Measurements from ENCODE around the gene RNF168. TPM values are rescaled to one million over a fixed set of nuclear protein-coding genes. Genes with fewer than 3 reads are reported as not detected.
"Not testable (repeated sequence)": the region's sequence is repeated elsewhere in the genome, so short reads cannot be mapped to it uniquely, and the experiment has no call there.

RNF168 gene
- total RNA-seq, 1 experiment from 2014 or later = 19.4 TPM

DNA sequence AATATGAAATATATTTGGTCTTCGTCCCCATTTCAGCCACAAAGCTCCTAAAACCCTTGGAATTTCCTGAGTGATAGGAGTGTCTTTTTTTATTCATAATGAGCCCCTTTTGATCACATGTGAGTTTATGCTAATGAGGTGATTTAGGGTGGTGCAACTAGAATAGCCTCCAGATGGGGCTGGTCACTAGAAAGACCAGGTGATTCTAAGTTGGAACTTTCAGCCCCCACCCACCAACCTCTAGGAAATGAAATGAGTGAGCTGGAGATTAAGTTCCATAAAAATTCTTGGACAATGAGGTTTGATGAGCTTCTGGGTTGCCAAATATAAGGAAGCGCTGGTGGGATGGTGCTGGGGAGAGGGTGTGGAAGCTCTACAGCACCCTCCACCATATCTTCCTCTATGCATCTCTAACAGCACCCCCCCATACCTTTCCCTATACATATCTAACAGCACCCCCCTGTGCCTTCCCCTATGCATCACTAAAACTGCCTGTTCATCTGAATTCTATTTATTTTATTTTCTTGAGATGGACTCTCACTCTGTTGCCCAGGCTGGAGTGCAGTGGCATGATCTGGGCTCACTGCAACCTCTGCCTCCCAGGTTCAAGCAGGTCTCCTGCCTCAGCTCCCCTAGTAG, 13.7 kb upstream of the RNF168 start:
- no peak for DNase-seq (ENCODE audit: low spot score)

DNA sequence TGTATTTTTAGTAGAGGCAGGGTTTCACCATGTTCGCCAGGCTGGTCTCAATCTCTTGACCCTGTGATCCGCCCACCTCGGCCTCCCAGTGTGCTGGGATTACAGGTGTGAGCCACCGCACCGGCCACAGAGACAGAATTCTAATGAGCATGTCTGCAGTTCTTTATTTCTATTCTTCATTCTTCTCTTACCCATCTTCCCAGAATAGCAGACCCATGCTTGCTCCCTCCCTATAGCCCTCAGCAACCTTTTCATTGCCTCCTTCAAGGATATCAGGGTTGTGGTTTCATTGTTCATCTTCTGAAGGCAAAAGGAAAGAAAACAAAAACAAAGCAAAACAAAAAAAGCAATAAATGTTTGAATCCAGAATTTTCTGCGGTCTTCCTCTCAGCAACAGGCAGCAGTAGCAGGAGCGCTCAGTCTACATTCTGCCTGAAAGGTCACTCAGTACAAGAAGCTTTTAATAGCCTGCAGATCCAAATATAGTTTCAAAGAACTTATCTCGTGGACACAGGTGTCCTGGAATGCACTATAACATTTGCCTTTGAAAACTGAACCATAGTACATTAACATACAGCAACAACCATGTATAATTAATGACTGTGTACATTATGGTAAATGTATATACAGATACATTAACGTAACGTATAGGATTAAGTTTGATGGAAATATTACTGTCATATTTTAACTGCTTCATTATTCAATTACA, 11.5 kb upstream of the RNF168 start, which contains the start of gene SMCO1:
SMCO1 (minus strand) TSS at position 434 of the 709 bp plus-strand sequence; CDS start at position 297, 137 bp downstream.
- no peak for DNase-seq (ENCODE audit: low spot score)

DNA sequence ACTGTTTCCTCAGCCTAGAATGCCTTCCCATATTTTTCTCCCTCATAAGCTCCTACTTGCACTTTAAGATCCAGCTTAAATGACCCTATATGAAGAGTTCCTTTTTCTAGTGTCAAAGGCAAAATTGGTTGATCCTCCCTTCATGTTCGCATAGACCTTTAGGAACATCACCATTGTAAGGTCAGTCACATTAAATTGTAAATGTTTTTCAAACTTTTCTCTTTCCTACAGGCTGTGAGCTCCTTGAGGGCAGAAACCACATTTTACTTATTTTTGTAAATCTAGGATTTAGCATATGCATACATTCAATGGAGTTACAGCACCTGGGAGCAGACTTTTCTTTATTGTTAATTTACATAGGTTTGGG, 10.8 kb upstream of the RNF168 start:
- no peak for DNase-seq (ENCODE audit: low spot score)

DNA sequence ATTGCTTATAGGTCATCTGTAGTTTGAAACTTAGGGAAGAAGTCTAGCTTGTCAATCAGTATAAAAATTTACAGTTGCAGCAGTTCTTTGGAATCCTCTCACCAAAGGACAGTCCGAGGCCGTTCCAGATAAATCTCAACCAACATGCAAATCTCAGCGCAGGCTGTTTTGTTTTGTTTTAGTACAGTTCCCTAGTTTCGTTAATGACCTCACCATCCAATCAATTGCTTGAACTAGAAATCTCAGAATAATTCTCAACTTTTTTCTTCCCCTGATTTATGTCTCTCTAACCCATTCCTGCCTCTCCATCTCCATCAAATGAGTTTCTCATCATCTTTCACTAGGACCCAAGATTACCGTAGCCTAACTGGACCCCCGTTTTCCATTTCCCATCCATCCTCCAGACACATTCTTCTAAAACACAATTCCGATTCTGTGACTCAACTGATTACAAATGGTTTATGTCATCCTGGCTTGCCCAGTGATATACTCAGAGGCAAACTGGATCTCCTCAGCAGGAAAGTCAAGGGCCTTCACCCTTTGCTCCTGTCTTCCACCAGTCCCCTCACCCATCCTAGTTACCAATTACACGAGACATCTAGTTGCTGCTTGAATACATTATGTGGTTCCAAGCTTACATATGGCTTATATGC, 10.3 kb upstream of the RNF168 start:
- no peak for DNase-seq (ENCODE audit: low spot score)

DNA sequence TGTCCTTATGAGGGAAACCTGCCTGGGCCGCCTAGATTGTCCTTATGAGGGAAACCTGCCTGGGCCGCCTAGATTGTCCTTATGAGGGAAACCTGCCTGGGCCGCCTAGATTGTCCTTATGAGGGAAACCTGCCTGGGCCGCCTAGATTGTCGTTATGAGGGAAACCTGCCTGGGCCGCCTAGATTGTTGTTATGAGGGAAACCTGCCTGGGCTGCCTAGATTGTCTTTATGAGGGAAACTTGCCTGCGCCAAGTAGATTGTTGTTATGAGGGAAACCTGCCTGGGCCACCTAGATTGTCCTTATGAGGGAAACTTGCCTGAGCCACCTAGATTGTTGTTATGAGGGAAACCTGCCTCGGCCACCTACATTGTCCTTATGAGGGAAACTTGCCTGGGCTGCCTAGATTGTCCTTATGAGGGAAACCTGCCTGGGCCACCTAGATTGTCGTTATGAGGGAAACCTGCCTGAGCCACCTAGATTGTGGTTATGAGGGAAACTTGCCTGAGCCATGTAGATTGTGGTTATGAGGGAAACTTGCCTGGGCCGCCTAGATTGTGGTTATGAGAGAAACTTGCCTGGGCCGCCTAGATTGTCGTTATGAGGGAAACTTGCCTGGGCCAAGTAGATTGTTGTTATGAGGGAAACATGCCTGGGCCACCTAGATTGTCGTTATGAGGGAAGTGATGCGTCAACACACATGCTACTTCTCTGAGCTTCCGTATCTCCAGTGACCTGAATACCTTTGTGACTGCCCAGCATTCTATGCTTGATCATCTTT, 8.3 kb upstream of the RNF168 start:
- not testable (repeated sequence) for DNase-seq (ENCODE audit: low spot score)

DNA sequence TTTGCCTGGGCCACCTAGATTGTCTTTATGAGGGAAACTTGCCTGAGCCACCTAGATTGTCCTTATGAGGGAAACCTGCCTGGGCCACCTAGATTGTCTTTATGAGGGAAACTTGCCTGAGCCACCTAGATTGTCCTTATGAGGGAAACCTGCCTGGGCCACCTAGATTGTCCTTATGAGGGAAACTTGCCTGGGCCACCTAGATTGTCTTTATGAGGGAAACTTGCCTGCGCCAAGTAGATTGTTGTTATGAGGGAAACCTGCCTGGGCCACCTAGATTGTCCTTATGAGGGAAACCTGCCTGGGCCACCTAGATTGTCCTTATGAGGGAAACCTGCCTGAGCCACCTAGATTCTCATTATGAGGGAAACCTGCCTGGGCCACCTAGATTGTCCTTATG, 7.5 kb upstream of the RNF168 start:
- not testable (repeated sequence) for DNase-seq (ENCODE audit: low spot score)

DNA sequence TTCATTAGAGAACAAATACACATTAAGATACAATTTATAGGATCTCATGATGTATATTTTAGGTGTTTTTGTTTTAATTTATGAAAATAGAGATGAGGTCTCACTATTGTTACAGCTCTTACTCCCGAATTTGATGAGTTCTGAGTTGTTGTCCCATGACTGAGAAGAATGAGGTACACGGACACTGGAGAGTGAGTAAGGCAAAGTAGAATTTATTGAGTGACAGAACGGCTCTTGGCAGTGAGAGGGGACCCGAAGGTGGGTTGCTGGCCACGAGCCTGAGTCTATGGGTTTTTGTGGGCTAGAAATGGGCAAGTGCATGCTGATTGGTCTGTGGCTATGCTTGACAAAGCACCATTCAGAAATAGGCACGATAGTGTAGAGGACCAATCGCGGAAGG, 3.1 kb upstream of the RNF168 start:
- no peak for DNase-seq (ENCODE audit: low spot score)

DNA sequence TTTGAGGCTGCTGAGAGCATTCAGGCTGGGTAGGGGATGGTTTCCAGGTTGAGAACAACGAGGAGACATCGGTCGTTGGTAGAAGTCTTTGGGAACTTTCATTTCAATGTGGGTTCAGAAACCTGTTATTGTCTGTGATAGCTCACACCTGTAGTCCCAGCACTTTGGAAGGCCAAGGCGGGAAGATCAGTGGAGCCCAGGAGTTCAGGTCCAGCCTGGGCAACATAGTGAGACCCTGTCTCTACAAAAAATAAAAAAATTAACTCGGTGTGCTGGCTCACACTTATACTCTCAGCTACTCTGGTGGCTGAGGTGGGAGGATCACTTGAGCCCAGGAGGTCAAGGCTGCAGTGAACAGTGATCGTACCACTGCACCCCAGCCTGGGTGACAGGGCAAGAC, 988 bp upstream of the RNF168 start:
- DNase-seq (ENCODE audit: low spot score) = no peak

DNA sequence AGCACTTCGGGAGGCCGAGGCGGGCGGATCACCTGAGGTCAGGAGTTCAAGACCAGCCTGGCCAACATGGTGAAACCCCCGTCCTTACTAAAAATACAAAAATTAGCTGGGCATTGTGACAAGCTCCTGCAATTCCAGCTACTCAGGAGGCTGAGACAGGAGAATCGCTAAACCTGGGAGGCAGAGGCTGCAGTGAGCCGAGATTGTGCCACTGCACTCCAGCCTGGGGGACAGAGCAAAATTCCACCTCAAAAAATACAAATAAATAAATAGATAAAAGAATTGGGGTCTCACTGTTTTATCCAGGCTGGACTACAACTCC, 470 bp upstream of the RNF168 start:
- not testable (repeated sequence) for DNase-seq (ENCODE audit: low spot score)

DNA sequence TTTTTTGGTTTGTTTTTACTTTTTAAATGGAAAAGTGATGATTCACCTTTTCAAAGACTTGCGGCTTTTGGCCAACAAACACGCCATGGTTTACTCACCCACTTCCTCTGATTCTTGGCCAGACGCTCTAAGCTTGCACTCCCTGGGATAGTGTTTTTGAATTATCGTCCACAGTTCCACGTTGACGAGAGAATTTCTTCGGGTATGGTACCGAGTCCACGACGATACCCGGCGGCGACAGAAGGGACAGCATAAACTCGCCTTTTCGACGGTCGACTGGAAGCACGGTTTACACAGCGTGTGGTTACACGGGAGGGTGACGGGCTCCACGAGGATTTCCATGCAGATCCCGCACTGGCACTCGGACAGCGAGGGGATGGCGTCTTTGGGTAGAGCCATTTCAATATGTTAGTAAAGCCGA, 783 bp downstream of the RNF168 start:
- DNase-seq (ENCODE audit: low spot score) = peak; percentile 65

DNA sequence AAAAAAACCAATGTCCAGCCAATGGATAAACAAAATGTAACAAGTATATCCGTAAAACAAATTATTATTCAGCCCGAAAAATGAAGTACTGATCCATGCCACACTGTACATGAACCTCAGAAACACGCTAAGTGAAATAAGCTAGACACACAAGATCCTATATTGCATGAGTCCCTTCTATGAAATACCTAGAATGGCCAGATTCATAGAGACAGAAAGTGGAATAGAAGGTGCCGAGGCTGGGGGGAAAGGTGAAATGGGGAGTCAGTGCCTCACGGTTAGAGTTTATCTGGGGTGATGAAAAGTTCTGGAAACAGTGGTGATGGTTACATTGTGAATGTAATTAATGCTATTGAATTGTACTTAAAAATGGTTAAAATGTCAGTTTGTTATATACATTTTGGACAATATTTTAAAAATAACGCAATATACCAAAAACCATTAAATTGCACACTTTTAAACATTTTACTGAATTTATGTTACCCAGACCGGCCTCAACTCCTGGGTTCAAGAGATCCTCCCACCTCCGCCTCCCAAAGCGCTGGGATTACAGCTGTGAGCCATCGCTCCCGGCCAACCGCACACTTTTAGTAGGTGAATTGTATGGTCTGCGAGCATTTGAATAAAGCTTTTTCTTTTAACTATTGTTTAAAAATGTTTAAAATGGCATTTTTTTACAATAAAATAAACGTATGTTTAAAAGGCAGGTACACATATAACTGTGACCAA, 2.1 kb downstream of the RNF168 start:
- DNase-seq (ENCODE audit: low spot score) = peak; percentile 54

DNA sequence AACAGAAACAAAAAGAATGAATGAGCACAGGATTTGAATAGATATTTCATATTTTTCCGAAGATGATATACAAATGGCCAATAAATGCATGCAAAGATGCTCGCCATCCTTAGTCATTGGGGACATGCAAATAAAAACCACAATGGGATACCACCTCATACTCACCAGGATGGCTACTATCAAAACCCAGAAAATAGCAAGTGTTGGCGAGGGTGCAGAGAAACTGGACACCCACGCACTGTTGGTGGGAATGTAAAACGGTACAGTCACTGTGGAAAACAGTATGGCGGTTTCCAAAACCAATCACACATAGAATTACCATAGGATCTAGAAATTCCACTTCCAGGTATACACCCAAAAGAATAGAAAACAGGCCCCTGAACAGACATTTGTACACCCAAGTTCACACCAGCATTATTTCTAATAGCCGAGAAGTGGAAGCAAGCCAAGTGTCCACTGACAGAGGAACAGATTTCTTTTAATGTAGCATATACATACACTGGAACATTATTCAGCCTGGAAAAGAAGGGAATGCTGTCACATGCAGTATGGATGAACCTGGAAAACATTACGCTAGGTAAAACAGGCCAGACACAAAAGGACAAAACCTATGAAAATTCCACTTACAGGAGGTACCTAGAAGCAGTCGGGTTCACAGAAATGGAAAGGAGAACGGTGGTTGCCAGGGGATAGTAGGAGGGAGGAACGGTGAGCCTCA, 3.6 kb downstream of the RNF168 start:
- no peak for DNase-seq (ENCODE audit: low spot score)

DNA sequence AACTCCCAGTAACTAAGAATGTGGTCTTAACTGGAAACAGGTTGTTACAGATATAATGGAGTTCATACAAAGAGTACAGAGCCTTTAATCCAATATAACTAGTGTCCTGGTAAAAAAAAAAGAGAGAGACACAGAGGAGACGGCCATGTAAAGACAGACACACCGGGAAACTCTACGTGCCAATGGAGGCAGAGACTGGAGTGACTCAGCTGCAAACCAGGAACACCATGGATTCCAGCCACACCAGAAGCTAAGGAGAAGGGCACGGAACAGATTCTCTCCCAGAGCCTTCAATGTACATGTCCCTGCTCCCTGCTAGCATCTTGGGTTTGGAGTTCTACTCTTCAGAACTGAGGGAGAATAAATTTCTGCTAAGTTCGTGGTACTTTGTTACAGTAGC, 4.5 kb downstream of the RNF168 start:
- DNase-seq (ENCODE audit: low spot score) = no peak

DNA sequence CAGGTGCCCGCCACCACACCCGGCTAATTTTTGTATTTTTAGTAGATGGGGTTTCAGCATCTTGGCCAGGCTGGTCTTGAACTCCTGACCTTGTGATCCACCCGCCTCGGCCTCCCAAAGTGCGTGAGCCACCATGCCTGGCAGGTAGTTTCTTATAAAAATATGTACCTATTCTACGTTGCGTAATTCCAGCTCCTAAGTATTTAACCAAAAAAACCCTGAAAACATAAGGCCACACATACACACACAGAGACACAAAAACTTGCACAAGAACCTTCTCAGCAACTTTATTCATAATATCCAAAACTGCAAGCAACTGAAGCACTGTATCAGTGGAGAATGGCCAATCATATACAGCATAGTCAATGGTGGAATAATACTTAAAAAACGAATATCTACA, 5.3 kb downstream of the RNF168 start:
- DNase-seq (ENCODE audit: low spot score) = no peak

DNA sequence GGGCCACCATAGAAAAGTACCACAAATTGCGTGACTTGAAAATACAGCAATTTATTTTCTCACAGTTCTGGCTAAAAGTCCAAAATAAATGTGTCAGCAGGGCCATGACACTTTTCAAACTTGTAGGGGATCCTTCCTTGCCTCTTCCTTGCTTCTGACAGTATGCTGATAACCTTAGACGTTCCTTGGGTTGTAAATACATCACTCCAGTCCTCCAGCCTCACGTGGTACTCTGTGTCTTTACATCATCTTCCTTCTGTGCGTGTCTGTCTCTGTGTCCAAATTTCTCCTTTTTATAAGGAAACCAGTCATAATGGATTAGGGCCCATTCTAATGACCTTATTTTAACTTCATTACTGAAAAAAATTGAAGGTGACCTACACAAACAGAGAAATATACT, 7.4 kb downstream of the RNF168 start:
- no peak for DNase-seq (ENCODE audit: low spot score)

DNA sequence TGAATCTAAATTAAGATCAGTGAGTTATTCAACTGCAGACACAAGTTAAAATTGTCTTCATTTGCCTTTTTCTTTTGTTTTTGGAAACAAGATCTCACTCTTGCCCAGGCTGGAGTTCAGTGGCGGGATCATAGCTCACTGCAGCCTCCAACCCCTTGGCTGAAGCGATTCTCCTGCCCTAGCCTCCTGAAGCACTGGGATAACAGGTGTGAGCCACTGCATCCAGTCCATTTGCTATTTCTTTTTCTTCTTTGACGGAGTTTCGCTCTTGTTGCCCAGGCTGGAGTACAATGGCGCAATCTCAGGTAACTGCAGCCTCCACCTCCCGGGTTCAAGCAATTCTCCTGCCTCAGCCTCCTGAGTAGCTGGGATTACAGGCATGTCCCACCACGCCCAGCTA, 10.3 kb downstream of the RNF168 start:
- DNase-seq (ENCODE audit: low spot score) = no peak

DNA sequence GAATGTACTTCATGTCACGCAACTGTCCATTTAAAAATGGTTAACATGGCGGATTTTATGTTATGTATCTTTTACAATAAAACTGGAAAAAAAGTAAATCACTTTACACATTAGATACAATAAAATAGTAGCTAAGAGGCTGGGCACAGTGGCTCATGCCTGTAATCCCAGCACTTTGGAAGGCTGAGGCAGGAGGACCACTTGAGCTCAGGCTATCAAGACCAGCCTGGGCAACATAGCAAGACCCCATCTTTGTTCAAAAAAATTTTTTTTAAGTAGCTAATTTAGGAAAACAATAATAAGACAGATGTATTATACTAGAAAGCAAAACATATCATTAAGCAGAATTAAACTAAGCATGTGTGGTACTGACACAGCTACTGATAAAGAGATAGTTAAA, 11.5 kb downstream of the RNF168 start:
- DNase-seq (ENCODE audit: low spot score) = no peak

DNA sequence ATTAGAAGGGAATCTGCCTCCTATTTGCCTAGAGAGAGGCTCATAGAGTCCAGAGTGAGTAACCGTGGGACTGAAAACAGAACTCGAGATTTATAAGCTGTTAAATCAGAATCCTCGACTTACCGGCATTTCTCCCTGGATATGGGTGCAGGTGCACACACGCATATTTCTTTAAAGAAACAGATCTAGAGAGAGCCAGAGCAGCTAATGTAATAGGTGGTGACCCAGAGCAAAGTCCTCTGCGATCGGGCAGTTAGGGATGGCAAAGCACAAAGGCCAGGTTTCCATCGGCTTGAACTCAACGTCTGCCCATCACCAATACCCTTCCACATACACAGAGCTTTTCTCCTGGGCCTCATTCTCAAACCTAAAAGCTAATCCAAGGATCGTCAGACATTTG, 13.8 kb downstream of the RNF168 start:
- DNase-seq (ENCODE audit: low spot score) = no peak

DNA sequence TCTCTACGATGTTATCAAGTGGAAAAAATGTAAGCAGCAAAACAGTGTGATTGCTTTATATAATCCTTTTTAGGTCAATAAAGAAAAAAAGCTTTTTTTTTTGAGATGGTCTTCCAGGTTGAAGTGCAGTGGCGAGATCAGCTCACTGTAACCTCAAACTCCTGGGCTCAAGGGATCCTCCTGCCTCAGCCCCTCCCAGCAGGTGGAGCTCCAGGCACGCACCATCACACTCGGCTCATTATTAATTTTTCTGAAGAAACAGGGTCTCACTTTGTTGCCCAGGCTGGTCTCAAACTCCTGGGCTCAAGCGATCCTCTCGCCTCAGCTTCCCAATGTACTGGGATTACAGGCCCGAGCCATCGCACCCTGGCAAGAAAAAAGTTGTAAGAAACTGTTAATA, 17.3 kb downstream of the RNF168 start:
- DNase-seq (ENCODE audit: low spot score) = peak; percentile 15

DNA sequence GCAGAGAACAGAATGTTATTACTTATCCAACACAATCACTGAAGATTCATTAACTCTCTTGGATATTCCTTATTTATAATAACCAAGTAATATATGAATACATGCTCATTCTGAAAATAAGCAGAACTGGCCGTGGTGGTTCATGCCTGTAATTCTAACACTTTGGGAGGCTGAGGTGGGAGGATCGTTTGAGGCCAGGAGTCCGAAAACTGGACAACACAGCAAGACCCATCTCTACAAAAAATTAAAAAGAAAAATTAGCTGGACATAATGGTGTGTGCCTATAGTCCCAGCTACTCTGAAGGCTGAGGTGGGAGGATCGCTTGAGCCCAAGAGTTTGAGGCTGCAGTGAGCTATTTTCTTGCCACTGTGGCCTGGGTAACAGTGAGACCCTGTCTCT, 25.9 kb downstream of the RNF168 start:
- no peak for DNase-seq (ENCODE audit: low spot score)

DNA sequence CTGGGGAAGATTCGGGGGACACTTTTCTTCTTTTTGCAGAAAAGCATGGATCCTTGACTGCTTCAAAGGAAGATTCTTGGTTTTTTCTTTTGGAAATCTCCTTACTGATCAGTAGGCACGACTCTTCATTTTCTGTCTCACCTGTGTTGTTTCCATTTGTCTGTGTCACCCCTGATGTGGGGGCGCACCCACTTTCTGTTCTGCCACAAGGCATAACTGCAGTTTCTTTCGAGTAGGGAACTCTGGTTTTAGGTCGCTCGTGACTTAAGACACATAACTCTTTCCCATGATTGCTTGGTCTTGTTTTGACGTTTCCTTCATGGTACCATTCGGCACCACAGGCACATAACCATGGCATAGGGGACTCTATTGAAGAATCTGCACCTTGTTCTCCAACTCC, 31.3 kb downstream of the RNF168 start:
- no peak for DNase-seq (ENCODE audit: low spot score)

All from HT-29 (cell line).